Stimulated activated CD4-positive, alpha-beta T cell treated with anti-CD3 and anti-CD28 coated beads, Interleukin-15, amount 100 ng/mL, for 24 hours (primary cell): ENCODE results near the gene IL17D.

ENCODE experiments used
- DNase-seq: peaks from one replicate; pipeline ENCODE4 v3.0.0-alpha.2; 2020

IL17D gene

DNA sequence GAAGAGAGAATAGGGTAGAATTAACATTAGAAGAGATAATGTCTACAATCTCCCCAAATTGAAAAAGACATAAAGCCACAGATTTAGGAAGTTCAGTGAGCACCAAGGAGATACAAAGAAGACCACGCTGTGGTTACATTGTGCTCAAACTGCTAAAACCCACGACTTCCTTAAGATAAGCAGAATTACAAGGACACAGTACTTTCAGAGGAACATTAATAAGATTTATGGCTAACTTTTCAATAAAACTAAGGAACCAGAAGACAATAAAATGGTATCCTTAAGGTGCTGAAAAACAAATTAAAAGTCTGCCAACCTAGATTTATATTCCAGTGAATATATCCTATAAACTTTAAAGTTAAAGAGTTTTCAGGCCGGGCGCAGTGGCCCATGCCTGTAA, 7.4 kb upstream of the IL17D start:
- DNase-seq: no peak

DNA sequence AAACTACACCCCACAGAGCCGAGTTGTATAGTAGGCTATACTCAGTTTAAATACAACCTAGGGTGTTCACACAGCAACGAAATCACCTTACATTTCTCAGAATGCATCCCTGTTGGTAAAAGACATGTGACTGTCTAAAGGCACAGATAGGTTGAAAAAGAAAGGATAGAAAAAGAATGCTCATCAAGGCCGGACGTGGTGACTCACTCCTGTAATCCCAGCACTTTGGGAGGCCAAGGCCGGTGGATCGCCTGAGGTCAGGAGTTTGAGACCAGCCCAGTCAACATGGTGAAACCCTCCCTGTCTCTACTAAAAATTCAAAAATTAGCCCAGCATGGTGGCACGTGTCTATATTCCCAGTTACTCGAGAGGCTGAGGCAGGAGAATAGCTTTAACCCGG, 3.8 kb upstream of the IL17D start:
- no peak for DNase-seq

DNA sequence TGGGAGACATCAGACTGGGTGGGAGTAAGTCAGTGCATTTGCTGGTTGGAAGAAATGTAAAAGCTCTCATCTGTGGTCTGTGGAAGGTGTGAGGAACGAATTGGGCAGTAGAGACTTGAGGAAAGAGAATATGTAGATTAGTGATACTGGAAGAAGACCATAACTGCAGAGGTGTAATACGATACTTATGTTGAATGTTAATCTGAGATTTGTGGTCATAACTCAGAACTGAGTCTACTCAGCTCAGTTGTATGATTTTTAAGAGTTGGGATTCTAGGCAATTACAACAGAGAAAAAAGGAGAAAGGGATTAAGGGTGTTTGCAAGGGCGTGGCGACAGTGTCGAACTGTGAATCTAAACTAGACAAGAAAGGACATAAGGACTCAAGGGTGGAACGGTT, 3.2 kb upstream of the IL17D start:
- DNase-seq: no peak

DNA sequence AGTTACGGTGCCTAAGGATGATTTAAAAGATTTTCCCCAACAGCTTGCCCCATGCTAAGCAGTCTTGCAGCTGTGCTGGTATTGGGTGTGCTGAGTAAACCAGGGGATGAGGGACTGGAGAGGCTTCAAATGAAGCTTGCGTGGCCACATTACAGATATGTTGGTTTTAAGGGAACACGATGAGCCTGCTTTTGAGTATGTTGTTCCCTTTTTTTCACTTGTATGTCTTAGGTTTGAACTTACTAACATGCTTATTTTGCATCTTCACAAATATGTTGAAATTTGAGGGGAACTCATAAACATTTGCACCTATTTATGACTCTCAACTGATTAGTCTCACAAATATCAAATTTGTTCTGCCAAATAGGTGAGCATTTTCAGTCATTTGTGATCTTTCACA, 2.0 kb upstream of the IL17D start:
- DNase-seq: no peak

DNA sequence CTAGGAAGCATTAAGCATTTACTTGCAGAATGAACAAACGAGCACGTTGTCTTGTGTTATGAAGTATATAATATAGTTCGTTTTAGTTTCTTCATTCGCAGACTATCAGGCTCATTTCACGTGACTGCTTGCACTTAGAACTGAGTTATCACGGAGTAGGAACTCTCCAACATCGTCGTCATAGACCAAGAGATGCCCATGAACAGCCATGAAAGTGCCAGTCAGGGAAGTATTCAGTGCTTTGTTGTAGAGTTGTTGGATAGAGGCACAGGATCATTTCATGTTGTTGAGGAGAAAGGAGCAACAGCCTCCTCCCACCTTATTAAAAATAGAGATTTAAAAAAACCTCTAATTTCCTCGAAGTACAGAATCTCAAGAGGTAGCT, 977 bp upstream of the IL17D start:
- no peak for DNase-seq

DNA sequence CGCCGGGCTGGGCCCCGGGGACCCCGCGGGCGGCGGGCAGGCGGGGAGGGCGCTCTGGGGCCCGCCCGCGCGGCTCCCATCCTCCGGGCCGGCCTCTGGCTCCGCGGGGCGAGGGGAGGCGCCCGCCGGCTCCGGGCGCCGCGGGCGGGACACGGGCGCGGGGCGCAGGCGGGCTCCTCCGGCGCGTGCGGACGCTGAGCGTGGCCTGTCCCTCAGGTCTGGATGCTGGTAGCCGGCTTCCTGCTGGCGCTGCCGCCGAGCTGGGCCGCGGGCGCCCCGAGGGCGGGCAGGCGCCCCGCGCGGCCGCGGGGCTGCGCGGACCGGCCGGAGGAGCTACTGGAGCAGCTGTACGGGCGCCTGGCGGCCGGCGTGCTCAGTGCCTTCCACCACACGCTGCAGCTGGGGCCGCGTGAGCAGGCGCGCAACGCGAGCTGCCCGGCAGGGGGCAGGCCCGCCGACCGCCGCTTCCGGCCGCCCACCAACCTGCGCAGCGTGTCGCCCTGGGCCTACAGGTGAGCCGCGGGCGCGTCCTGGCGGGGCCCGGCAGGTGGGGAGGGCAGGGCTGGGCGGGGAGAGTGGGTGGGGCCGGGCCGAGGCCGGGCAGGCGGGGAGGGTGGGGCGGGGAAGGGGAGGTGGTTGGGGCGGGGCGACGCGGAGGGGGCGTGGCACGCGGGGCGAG, 420 bp downstream of the IL17D start:
- peak; percentile 78 for DNase-seq

DNA sequence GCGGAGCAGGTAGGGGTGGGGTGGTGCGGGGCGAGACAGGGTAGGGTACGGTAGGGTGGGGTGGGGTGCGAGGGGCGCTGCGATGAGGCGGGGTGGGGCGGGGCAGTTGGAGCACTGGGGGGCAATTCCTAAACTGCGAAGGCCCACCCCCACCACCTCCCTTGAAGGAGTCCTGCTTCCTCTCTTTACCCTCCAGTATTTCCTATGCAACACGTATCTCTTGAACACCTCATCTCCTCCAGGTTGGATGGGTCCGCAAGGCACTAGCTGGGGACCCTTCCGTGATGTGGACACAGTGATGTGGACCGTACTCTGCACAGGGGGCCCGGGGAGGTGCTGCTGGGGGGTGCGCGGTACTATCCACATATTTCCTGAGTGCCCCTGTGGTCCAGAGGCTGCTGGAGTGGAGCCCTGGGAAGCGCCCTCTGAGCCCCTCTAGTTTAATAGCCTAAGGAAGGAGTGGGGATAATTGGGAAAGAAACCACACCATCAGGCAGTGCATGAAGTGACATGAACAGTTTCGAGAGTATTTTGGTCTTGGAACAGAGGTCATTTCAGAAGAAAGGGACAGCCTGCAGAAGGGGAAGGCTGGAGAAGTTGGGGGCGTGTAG, 1.1 kb downstream of the IL17D start:
- no peak for DNase-seq

DNA sequence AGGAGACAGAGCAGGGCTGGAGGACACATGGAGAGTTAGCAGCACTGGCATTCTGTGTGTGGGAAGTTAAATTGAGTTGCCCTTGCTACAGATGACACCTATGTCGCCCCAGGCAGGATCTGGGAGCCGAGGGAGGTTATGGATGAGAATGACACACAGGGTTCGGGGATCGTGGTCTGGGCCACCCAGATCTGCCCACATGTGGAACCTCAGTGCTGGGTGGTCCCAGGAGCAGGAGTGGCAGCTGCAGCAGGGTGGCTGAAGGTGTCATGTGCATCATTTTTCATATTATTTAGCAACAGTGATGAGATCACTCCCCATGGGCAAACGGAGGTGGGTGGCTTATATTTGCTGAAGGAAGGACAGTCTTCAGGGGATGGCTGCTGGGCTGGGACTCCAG, 3.2 kb downstream of the IL17D start:
- DNase-seq: no peak

DNA sequence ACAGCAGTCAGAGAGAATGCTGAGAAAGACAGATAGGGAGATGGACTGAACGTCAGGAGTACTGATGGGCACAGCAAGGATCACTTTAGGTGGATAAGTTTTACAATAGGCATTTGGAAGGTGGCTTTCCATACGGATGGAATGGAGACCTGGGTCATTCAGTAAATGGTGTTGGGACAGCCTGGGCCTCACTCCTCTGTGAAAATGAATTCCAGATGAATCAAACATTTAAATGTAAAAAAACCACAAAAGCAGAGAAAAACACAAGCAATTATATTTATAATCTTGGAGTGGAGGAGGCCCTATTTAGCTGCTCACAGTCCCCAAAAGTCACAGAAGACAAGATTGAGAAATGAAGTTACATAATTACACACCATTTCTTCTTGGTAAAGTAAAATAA, 4.7 kb downstream of the IL17D start:
- no peak for DNase-seq

DNA sequence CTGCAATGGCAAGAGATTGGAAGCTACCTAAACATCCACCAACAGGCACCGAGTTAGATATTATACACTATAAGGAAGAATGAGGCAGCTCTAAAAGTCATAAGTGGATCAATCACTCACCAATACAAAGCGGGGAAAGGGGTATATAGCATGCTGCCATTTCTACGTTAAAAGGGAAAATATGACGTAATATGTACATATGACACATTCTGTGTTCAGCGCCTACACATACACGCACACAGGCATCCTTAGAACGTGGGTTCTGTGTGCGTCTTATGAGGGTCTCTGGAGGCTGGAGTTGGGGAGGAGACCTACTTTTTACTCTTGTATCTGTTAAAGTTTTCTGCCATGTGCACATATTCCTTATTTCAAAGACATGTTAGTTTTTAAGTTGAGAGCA, 5.9 kb downstream of the IL17D start:
- no peak for DNase-seq

DNA sequence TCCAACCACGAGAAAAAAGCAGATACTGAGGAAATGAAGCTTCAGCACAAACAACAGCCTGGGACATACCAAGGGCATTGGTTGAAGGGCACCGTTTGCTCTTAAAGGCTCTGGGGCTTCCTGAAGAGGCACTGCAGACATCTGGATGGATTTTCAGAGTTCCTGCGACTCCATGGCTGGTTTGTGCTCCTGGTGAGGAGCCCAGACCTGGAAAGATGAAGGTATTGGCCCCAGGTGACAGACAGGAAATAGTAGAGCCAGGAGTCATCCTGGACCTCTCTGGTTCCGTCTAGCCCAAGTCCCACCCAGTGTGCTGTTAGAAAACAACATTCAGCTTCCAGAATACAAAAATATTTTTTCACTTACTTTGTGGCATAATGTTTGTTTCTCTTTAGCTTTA, 6.3 kb downstream of the IL17D start:
- DNase-seq: no peak

DNA sequence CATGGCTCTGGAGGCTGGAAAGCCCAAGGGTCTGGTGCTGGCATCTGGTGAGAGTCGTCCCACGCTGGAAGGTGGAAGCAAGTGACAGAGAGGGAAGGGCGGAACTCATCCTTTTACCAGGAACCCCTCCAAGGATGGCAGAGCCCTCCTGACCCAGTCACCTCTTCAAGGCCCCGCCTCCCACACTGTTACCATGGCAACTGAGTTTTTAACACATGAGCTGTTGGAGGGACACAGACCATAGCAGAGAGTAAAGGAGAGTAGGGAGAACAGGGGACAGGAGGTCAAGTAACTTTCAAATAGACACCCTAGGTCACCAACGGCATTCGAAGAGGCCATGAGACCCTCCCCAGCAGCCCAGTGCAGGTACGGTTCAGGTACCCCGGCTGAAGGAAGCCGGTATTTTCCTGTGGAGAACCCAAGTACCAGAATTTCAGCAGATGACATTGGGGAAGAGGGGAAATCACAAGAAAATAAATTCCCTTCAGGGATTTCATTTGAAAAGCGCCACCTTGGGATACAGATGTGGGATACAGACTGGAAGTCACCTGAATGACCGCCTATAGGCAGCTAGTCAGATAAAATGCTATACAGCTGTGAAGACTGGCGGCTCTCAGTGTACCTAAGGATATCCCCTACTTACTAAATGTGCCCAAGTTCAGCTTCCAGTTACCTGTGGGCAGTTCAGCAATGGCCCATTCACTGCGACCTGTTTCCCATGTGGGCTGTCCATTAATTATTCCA, 8.0 kb downstream of the IL17D start:
- no peak for DNase-seq

DNA sequence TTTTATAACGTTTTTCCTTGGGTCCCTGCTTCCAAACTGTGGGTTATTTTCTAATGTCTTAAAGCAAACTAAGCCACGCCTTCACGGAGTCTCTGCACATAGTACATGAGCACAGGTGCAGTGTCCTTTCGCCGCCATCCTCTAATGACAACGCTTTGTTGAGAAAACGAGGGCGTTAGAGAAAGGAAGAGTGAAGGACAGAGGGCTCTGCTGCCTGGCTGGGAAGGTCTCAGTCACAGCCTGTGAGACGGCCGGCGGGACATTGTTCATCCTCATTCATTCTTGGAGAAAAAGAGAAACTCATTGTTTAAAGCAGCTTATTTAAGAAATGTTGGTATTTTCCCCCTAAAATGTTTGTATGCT, 9.5 kb downstream of the IL17D start:
- no peak for DNase-seq

DNA sequence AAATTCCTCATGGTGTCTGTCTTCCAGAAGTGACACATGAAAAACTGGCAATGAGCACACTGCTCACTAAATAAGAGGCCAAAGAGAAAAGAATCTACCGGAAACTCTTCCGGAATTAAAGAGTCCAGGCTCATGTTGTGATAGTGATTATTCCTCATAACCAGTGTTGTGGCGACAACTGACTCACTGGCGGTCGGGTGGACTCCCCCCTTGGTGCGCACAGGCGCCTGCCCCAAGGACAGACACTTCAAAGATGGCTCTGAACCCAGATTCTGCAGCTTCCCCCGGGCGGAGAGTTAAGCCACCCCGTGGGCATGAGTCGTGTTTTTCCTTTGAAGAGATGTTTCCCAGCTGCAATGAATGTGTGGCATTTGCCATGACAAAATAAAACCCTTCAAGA, 10.3 kb downstream of the IL17D start:
- DNase-seq: no peak

DNA sequence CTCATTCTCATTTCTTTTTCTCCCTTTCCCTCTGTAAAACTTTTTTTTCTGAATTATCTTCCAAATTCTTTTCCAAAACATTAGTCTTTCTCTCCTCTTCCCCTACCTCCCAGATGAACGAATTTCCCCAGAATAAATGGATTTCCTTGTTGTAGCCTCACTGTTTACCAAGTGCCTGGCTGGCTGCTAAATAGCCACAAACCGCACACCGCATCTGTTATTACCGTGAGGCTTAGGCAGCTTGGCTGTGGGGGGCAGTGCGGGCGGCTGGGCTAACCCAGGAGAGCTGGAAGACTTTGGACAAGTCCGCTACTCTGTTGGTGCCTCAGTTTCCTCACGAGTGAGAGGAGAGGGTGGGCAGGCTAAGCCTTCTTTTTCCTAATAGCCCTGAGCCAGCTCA, 10.7 kb downstream of the IL17D start:
- no peak for DNase-seq

DNA sequence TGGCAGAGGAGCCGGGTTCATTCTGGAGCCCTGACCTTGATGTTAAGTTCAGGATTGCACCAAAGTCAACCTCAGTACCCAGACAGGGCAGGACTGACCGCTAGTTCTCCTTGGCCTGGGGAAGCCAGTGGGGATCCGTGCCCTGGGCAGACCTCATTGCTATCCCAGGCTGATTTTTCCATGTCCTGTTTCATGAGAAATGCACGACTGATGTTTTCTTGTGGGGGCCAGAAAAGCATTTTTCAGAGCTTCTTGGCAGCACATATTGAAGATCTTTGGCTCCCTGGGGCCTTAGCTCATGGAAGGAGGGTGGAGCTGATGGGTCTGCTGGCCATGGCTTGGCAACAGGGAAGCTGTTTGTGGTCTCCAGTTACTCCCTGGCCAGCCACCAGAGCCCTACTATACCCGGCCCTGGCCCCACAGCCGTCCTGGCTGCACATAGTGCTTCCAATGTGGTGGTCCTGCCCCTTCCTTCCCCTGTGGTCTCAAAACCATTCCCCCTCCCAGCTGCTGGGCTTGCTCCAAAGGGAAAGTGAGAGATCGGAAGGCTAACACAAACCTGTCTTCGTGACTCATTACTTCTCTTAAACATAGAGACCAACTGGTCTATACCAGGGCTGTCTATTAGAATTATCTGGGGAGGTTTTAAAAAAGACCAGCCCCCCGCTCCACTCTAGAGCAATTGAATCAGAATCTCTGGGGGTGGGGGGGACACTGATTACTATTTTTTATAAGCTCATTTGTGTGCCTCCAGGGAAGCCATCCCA, 11.2 kb downstream of the IL17D start:
- DNase-seq: no peak

DNA sequence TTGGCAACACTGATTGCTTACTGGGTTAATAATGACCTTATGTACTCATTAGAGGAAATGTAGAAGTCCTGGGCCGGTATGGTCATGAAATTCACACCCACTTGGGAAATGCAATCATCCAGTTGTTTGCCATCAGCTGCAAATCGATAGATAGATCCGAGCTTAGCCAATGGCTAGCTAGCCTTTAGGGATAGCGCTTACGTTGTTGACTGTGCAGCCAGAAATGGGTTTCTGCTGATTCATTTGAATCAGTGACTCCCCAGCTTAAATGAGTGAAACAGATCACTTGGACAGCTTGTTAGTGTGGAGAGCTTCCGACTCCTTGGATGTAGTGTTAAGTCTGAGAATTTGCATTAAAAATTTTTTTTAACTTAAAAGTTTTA, 11.8 kb downstream of the IL17D start:
- DNase-seq: no peak

DNA sequence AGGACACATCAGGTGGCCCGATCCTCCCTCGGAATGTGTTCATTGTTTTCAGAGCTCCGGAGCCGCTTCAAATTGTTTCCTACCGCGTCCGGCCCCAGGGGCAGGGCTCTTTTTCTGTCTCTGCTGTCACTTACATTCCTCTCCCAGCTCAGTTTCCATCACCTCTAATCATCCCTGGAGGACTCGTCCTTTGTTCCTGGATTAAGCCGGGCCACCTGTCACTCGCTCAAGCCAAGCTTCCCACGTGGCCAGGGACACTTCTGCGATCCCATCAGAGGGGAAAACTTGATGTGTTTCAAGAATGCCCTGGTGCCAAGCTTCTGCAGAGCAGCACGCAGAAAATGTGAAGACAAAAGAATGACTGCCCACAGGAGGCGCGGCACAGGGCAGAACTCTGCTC, 13.5 kb downstream of the IL17D start:
- DNase-seq: no peak

DNA sequence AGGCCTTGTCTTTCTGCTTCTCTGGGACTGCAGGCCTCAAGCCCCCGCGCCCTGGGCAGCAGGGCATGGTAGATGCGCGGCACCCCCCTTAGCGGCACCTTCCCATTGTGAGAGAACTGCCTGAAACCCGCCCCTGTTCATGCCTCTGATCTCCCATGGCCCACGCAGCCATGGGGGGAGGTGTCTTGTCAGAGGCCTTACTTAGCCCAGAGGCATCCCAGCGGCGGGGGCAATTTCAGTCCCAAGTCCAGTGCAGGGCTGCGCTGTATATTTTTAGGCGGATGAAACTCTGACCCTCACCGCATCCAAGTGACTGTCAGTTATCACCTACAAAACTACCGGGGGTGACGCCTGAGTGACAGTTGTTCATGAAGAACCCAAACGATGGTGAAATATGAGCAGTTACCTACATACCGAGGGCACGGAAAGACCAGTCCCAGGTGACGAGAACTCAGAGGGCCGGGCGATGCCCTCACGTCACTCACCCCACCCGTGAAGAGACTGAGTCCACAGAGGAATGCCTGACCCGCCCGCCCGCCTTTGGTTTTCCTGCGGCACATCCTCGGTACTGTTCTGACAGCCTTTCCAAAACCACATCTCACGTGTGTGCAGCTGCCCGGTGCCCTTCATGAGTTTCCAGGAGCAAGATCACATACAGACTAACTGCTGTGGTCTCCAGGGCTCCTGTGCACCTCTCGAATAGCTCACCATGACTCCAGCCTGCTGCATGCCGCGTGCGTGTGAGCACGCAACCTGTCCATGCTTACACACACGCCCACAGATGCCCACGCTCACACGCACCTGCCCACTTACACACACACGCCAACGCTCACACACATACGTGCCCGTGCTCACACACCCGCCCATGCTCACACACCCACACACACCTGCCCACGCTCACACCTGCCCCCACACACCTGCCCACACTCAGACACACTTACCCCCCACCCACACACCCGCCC, 14.4 kb downstream of the IL17D start:
- DNase-seq: no peak

DNA sequence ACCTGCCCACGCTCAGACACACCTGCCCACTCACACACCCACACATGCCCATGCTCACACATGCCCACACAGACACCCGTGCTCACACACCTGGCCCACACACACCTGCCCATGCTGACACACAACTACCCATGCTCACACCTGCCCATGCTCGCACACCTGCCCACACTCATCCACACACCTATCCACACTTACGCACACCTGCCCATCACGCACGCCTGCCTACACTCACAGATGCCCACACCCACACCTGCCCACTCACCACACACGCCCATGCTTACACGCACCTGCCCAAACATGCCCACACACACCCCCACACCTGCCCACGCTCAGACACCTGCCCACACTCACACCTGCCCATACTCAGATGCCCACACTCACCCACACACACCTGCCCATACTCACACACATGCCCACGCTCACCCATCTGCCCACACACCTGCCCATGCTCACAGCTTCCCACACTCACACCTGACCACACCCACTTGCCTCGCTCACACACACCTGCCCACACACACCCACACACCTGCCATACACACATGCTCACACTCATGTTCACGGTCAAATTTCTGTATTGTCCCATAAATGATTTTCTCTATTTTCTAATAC, 15.6 kb downstream of the IL17D start:
- no peak for DNase-seq

DNA sequence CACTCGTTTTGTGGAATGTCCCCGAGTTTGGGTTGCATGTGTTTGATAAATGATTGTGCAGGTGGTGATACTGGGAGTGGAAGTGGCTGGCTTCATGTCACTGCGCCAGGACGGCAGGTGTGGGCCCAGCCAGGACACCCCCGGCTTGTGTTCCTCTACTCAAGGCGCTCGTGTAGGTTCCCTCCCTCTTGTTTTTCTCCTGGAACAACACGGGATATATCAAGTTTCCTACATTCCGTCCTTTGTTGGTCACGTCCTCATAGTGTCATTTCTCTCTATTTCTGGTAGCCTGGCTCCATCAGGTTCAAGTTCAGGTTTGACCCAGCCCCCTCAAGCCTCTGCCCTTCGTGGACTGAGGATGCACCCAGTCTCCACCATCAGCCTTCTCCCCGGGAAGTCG, 16.3 kb downstream of the IL17D start:
- no peak for DNase-seq

DNA sequence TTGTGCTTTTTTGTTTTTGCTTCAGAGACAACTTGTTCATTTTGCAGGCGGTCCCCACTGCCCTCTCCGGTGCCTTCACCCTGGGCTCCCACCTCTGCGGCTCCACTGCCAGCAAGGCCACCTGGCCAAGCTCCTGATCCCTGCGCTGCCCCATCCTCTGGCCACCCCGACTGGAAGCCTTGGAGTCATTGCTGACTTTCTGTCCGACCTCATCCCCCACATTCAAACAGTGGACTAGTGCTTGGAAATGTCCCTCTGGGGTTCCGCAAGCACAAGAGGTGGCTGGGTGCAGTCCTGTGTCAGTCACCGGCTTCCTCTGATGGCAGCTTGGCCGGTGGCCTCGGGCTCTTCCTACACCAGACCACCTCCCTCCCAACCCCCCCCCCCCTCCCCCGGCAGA, 17.0 kb downstream of the IL17D start:
- no peak for DNase-seq
